Sigmoid colon (tissue), 3 donors: ENCODE data around the gene ACOT13.

Experiments used
- CTCF ChIP-seq, 4 experiments: fragments of 450-650 bp in 3 of 4; fragments of 200-600 bp in 1 of 4; IDR thresholded peaks; one replicate each; pipeline ENCODE4 v1.5.1; 2016 to 2019; ENCODE audit warnings: antibody characterized with exemption in 4 of 4, mild to moderate bottlenecking in 3 of 4, moderate library complexity in 2 of 4
- POLR2A ChIP-seq, 2 donors: fragments of 450-650 bp; IDR thresholded peaks; one replicate each; pipeline ENCODE4 v1.6.1; 2016; ENCODE audit warnings: antibody characterized with exemption in 2 of 2, mild to moderate bottlenecking in 2 of 2, moderate library complexity in 2 of 2

- no peak for TF ChIP-seq CTCF (IDR thresholded peaks at IDR 0.05)
- TF ChIP-seq POLR2A (IDR thresholded peaks at IDR 0.05): no peak
Measured at GRCh38 chr6:24619661-24620060, 47.2 kb upstream of the ACOT13 start.
